Measurements from ENCODE around the gene SLC35G1. TPM values are rescaled to one million over a fixed set of nuclear protein-coding genes. Genes with fewer than 3 reads are reported as not detected.
A peak's percentile ranks its signal among the peaks of the same experiment; 100 is the strongest.

Gene SLC35G1
- total and polyA plus RNA-seq, 9 donors = 2.7 to 11.1 (median 7.1) TPM

DNA sequence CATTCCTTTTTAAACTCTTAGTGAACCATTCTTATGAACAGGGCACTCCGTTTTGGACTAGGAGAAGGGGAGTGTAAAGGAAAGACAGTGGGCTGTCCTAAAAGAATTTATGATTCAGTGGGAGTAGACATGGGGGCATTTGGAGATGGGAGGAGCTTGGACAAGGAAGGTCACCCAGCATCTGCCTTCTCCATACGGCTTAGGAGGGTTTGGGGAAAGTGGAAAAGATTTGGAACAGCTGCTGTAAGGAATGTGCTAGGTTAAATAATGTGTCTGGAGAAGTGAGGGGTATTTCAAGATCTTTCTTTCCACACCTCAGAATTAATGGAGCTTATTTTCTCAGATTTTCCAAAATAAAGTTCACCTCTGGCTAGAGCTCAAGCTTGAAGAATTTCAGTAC lies 24.0 kb downstream of the SLC35G1 start:
- DNase-seq = peak in 1 of 5 donors; percentile 13
- Histone ChIP-seq H3K36me3 (no peaks in the 10 kb centered on the region), H3K27ac (no peak overlapping the region), H3K9me3 (no peaks in the 10 kb centered on the region), H3K27me3 (no peaks in the 10 kb centered on the region), H3K4me3 (no peak overlapping the region), H3K4me1 (ENCODE audit: insufficient read depth) (peaks cover 4% of the 10 kb centered on the region)
- TF ChIP-seq, protein P1, sequence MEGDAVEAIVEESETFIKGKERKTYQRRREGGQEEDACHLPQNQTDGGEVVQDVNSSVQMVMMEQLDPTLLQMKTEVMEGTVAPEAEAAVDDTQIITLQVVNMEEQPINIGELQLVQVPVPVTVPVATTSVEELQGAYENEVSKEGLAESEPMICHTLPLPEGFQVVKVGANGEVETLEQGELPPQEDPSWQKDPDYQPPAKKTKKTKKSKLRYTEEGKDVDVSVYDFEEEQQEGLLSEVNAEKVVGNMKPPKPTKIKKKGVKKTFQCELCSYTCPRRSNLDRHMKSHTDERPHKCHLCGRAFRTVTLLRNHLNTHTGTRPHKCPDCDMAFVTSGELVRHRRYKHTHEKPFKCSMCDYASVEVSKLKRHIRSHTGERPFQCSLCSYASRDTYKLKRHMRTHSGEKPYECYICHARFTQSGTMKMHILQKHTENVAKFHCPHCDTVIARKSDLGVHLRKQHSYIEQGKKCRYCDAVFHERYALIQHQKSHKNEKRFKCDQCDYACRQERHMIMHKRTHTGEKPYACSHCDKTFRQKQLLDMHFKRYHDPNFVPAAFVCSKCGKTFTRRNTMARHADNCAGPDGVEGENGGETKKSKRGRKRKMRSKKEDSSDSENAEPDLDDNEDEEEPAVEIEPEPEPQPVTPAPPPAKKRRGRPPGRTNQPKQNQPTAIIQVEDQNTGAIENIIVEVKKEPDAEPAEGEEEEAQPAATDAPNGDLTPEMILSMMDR (IDR thresholded peaks at IDR 0.05) = no peak
- no peak for TF ChIP-seq EP300 (IDR thresholded peaks at IDR 0.05)
- no peak for TF ChIP-seq POLR2A (IDR thresholded peaks at IDR 0.05)
- intact Hi-C loops (cut with DNase I) = loop anchor here in 3 of 4 donors (5.0 to 10.0 kb wide), 6 partner anchors 154 to 527 kb away; no protein-coding TSS in a partner anchor
- 6 to 12% (median 9%) methylated on average over 2 of the region's 2 CpGs for WGBS, 3 donors

GRCh38 chr10:93921338-93921737 lies 27.6 kb downstream of the SLC35G1 start:
- H3K4me1 ChIP-seq (ENCODE audit: insufficient read depth) = peaks cover 4% of the 10 kb centered on the region
- no peaks in the 10 kb centered on the region for H3K36me3 ChIP-seq
- TF ChIP-seq POLR2A (IDR thresholded peaks at IDR 0.05) = no peak
- TF ChIP-seq, protein P1 (IDR thresholded peaks at IDR 0.05) = no peak
- no peak for TF ChIP-seq EP300 (IDR thresholded peaks at IDR 0.05)
- WGBS, 3 donors = 89 to 93% (median 90%) methylated on average over 7 of the region's 7 CpGs
- no peaks in the 10 kb centered on the region for H3K27me3 ChIP-seq
- intact Hi-C loops (cut with DNase I) = no loop called here
- no peak overlapping the region for H3K27ac ChIP-seq
- H3K4me3 ChIP-seq = no peak overlapping the region
- DNase-seq = peak in 1 of 5 donors; percentile 11
- no peaks in the 10 kb centered on the region for H3K9me3 ChIP-seq

DNA sequence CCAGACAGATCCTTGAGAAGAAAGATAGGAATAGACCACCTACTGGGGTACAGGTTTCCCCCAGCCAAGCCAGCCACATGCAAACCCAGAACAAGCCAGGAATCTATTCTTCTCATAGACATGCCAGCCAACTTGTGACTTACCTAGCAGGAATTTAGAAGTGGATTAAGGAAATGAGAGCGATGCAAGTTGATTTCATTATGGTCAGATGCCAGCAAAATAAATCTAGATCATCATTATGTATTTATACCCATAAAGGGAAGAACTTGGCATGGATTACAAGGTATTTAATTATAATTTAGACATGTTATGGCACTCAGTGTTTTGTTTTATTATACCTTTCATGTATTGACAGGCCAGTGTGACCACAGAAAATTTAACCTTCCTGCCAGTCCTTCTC lies 32.8 kb downstream of the SLC35G1 start:
- DNase-seq = no peak
- Histone ChIP-seq H3K4me3 (no peak overlapping the region), H3K36me3 (no peaks in the 10 kb centered on the region), H3K27ac (no peak overlapping the region), H3K4me1 (ENCODE audit: insufficient read depth) (no peaks in the 10 kb centered on the region), H3K27me3 (no peaks in the 10 kb centered on the region), H3K9me3 (no peaks in the 10 kb centered on the region)
- intact Hi-C loops (cut with DNase I) = no loop called here
- 96 to 100% (median 97%) methylated on average over 1 of the region's 1 CpG for WGBS, 3 donors
- no peak for TF ChIP-seq EP300 (IDR thresholded peaks at IDR 0.05)
- TF ChIP-seq, protein P1 (IDR thresholded peaks at IDR 0.05) = no peak

GRCh38 chr10:93938140-93938539 lies 44.4 kb downstream of the SLC35G1 start:
- Histone ChIP-seq H3K27ac (no peak overlapping the region), H3K36me3 (no peaks in the 10 kb centered on the region), H3K27me3 (no peaks in the 10 kb centered on the region), H3K4me3 (no peak overlapping the region), H3K9me3 (no peaks in the 10 kb centered on the region), H3K4me1 (ENCODE audit: insufficient read depth) (no peaks in the 10 kb centered on the region)
- no peak for TF ChIP-seq POLR2A (IDR thresholded peaks at IDR 0.05)
- no peak for TF ChIP-seq EP300 (IDR thresholded peaks at IDR 0.05)
- TF ChIP-seq, protein P1 (IDR thresholded peaks at IDR 0.05) = no peak
- intact Hi-C loops (cut with DNase I) = no loop called here
- 91 to 100% (median 93%) methylated on average over 1 of the region's 1 CpG for WGBS, 3 donors
- no peak for DNase-seq
